HCT116 (cell line): Measurements from ENCODE around the gene PDE4D.

Experiments
- CEBPB ChIP-seq: IDR thresholded peaks from 2 replicates; pipeline ENCODE4 v1.6.1; 2012; ENCODE audit warnings: low read depth
- ELF1 ChIP-seq: IDR thresholded peaks from 2 replicates; pipeline ENCODE4 v1.6.1; 2012; ENCODE audit warnings: low read depth, borderline replicate concordance
- EZH2 ChIP-seq: fragments of 200-600 bp; sonication (generic); IDR thresholded peaks from 2 replicates; pipeline ENCODE4 v1.6.1; 2017; ENCODE audit warnings: antibody characterized with exemption, mixed run types
- EZH2phosphoT487 ChIP-seq: fragments of 200-600 bp; IDR thresholded peaks from 2 replicates; pipeline ENCODE4 v1.6.1; 2018; ENCODE audit warnings: antibody characterized with exemption, borderline replicate concordance
- FOSL1 ChIP-seq: IDR thresholded peaks from 2 replicates; pipeline ENCODE4 v1.6.1; 2012; ENCODE audit warnings: low read depth
- POLR2A ChIP-seq: IDR thresholded peaks from 2 replicates; pipeline ENCODE4 v1.7.0; 2011; ENCODE audit warnings: borderline replicate concordance; ENCODE audit not compliant: insufficient read depth, insufficient read length; ENCODE audit errors: extremely low read depth
- POLR2AphosphoS5 ChIP-seq: IDR thresholded peaks from 2 replicates; pipeline ENCODE4 v1.6.1; 2011; ENCODE audit warnings: mild to moderate bottlenecking, low read depth, low read length, moderate library complexity
- RAD21 ChIP-seq: IDR thresholded peaks from 2 replicates; pipeline ENCODE4 v1.6.1; 2012; ENCODE audit warnings: low read depth, mild to moderate bottlenecking
- SIN3A ChIP-seq: IDR thresholded peaks from 2 replicates; pipeline ENCODE4 v1.6.1; 2012; ENCODE audit warnings: low read depth
- SRF ChIP-seq: IDR thresholded peaks from 2 replicates; pipeline ENCODE4 v1.6.1; 2012; ENCODE audit warnings: low read depth
- TCF7L2 ChIP-seq: IDR thresholded peaks from 2 replicates; pipeline ENCODE4 v1.7.0; 2011; ENCODE audit warnings: borderline replicate concordance, inconsistent platforms; ENCODE audit not compliant: insufficient read depth, insufficient read length; ENCODE audit errors: extremely low read depth
- ZBTB33 ChIP-seq: IDR thresholded peaks from 2 replicates; pipeline ENCODE4 v1.6.1; 2011; ENCODE audit warnings: mild to moderate bottlenecking, low read length, moderate library complexity; ENCODE audit not compliant: insufficient replicate concordance; ENCODE audit errors: extremely low read depth
- TF ChIP-seq, protein P1 (sequence below), 3 experiments: fragments of 200-600 bp in 1 of 3; sonication (generic) in 1 of 3; IDR thresholded peaks in 2 of 3; conservative IDR thresholded peaks in 1 of 3; 2 replicates each; pipeline ENCODE4 v1.5.1; 2012 to 2017; ENCODE audit warnings: low read depth in 2 of 3, low read length in 2 of 3, antibody characterized with exemption in 1 of 3, borderline replicate concordance in 1 of 3, control low read depth in 1 of 3, mild to moderate bottlenecking in 1 of 3, mixed read lengths in 1 of 3, mixed run types in 1 of 3, moderate library complexity in 1 of 3; ENCODE audit not compliant: insufficient read depth in 1 of 3
- TF ChIP-seq, protein P2 (sequence below): IDR thresholded peaks from 2 replicates; pipeline ENCODE4 v1.6.1; 2012

DNA sequence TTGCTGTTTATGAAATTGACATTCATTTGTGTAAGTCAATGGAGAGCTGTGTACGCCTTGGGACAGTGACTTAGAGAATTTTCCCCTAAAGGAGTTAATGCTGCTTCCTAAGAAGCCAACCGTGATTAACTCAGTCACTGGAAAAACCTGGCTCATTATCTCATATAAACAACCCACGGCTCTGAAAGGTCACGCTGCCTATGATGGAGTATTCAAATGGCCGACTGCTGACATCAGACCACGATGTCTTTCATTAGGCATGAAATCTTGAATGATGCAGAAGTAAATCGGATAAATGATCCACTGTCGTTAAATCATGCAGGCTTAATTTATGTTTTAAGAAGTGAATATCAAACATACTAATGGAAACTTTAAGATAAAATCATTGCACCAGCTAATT lies 706.9 kb downstream of the PDE4D start:
- TF ChIP-seq POLR2A (no peak), ZBTB33 (no peak), EZH2 (no peak), ELF1 (no peak), POLR2AphosphoS5 (no peak), RAD21 (no peak), SIN3A (no peak), FOSL1 (no peak), EZH2phosphoT487 (no peak), SRF (no peak), TCF7L2 (no peak), CEBPB (no peak)
- TF ChIP-seq, protein P1, sequence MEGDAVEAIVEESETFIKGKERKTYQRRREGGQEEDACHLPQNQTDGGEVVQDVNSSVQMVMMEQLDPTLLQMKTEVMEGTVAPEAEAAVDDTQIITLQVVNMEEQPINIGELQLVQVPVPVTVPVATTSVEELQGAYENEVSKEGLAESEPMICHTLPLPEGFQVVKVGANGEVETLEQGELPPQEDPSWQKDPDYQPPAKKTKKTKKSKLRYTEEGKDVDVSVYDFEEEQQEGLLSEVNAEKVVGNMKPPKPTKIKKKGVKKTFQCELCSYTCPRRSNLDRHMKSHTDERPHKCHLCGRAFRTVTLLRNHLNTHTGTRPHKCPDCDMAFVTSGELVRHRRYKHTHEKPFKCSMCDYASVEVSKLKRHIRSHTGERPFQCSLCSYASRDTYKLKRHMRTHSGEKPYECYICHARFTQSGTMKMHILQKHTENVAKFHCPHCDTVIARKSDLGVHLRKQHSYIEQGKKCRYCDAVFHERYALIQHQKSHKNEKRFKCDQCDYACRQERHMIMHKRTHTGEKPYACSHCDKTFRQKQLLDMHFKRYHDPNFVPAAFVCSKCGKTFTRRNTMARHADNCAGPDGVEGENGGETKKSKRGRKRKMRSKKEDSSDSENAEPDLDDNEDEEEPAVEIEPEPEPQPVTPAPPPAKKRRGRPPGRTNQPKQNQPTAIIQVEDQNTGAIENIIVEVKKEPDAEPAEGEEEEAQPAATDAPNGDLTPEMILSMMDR (IDR thresholded peaks at IDR 0.05 in 2 of 3, conservative IDR thresholded peaks at IDR 0.05 in 1 of 3; ENCODE audit: borderline replicate concordance in 1 of 3, insufficient read depth in 1 of 3, low read depth in 2 of 3, low read length in 2 of 3), result no peak
- TF ChIP-seq, protein P2, sequence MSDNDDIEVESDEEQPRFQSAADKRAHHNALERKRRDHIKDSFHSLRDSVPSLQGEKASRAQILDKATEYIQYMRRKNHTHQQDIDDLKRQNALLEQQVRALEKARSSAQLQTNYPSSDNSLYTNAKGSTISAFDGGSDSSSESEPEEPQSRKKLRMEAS, result no peak
